GM12891 (cell line): ENCODE data around the gene CFAP77.

Experiments
- DNase-seq: peaks from one replicate; pipeline ENCODE4 v3.0.0; 2011; ENCODE audit warnings: low spot score; ENCODE audit not compliant: insufficient read length
- FAIRE-seq: peaks from 2 replicates; lab custom pipeline; 2011; peaks lifted over from hg19 to GRCh38; lab: Jason Lieb, UNC
- PAX5 ChIP-seq: IDR thresholded peaks from 2 replicates; pipeline ENCODE4 v1.6.1; 2011; ENCODE audit warnings: low read length, moderate library complexity, mild to moderate bottlenecking; ENCODE audit not compliant: insufficient read depth, severe bottlenecking
- POLR2A ChIP-seq: IDR thresholded peaks from 2 replicates; pipeline ENCODE4 v1.6.1; 2011; ENCODE audit warnings: low read depth, low read length, control low read depth
- POLR2AphosphoS5 ChIP-seq: IDR thresholded peaks from 2 replicates; pipeline ENCODE4 v1.6.1; 2011; ENCODE audit warnings: low read depth, low read length, control low read depth
- POU2F2 ChIP-seq: IDR thresholded peaks from 2 replicates; pipeline ENCODE4 v1.6.1; 2011; ENCODE audit warnings: low read depth, mild to moderate bottlenecking, control low read depth, low read length, moderate library complexity
- SPI1 ChIP-seq: IDR thresholded peaks from 2 replicates; pipeline ENCODE4 v1.6.1; 2011; ENCODE audit warnings: low read depth, low read length, control low read depth
- TAF1 ChIP-seq: IDR thresholded peaks from 2 replicates; pipeline ENCODE4 v1.6.1; 2011; ENCODE audit warnings: low read depth, low read length, control low read depth

CFAP77 gene

DNA sequence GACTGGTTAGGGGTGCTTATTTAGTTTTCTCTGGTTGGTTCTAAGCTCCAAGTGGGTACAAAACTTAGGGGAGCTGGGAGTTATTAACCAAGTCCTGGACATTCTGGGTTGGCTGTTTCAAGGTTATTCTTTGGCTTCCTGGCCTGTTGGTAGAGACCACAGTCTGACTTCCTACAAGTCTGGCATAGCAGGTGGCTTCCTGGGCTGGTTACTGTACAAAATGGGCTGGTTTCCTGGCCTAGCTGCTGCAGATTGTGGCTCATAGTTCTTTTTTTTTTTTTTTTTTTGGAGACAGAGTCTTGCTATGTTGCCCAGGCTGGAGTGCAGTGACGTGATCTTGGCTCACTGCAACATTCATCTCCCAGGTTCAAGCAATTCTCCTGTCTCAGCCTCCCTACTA, 126.1 kb downstream of the CFAP77 start:
- DNase-seq (no peak), FAIRE-seq (no peak)
- TF ChIP-seq POLR2A, result no peak
- no peak for TF ChIP-seq POU2F2
- no peak for TF ChIP-seq TAF1
- no peak for TF ChIP-seq PAX5

DNA sequence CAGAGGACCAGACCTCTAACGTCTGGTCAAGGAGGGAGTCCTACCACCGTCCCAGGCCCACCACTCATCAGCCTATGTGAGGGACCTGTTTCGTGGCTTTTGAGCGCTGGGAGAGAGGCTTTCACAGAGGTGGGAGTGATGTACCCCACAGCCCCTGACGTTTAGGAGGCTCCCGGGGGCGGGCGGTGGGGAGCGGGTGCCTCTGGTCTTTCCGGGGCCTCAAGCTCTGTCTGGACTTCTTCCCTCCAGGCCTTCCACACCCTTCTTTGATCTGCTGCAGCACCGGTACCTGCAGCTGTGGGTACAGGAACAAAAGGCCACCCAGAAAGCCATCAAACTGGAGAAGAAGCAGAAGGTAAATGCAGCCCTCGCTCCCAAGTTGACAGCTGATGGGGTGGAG, 127.3 kb downstream of the CFAP77 start:
- DNase-seq, result no peak
- no peak for TF ChIP-seq PAX5
- no peak for TF ChIP-seq POU2F2
- no peak for TF ChIP-seq SPI1
- TF ChIP-seq POLR2A, result no peak
- TF ChIP-seq POLR2AphosphoS5, result no peak
- no peak for FAIRE-seq

DNA sequence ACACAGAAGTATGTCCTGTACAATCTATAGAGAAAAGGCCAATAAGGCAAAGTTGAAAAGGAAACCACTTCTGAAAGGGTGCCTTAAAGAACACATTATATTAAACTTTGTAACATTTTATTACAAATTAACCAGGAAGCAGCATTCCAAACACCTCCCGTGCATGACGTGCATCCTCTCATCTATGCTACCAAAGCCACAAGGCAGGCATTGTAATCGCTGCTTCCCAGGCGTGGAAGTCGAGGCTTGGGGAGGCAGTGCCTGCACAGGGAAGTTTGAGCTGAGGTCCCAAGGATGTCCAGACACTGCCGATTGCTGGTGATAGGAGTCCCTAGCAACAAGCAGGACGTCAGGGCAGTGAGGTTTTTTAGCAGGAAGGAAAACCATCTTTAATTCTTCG, 128.1 kb downstream of the CFAP77 start:
- TF ChIP-seq SPI1 (no peak), PAX5 (no peak), TAF1 (no peak), POU2F2 (no peak), POLR2A (no peak), POLR2AphosphoS5 (no peak)

DNA sequence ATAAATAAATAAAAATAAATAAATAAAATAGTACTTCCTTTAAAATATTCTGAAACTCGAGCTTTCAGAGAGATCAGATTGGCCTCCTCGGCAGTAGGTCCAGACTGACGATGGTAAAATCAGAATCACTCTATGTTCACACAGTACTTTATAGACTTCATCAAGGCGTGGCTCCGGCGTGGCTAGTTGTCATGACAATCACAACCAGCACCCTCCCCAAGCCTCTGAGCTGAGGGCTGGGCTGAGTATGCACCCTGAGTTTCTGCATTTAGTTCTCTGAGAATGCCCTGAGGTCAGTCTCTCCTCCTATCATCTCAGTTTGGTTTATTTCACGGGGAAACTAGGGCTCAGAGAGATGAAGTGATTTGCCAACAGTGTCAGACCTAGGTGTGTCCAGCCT, 129.1 kb downstream of the CFAP77 start:
- TF ChIP-seq TAF1, result no peak
- TF ChIP-seq PAX5, result no peak
- no peak for TF ChIP-seq SPI1
- TF ChIP-seq POLR2A, result no peak
- no peak for TF ChIP-seq POLR2AphosphoS5
- FAIRE-seq, result no peak
- no peak for DNase-seq

More for the DNA sequence above, 128.1 kb downstream of the CFAP77 start:
- FAIRE-seq, result no peak
- no peak for DNase-seq

DNA sequence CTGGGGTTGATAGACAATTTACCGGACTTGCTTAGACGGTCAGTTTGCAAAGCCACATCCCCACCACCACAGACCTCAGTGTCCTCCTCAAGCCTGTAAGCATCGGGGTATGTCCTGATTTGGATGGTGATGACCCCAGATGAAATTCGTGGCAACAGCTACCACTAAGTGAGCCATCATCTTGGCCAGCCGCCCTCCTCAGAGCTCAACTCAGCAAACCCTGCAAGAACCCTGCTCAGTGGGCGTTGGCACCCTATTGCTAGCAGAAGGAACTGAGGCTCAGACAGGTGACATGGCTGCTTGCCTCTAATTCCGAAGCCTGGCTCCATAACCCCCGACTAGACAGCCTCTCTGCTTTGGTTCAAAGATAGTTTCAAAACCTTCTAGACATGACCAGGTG, 131.0 kb downstream of the CFAP77 start:
- no peak for FAIRE-seq
- no peak for DNase-seq
- TF ChIP-seq PAX5, result no peak
- no peak for TF ChIP-seq POLR2AphosphoS5
- no peak for TF ChIP-seq SPI1
- no peak for TF ChIP-seq TAF1
- TF ChIP-seq POLR2A, result no peak
- TF ChIP-seq POU2F2, result no peak

DNA sequence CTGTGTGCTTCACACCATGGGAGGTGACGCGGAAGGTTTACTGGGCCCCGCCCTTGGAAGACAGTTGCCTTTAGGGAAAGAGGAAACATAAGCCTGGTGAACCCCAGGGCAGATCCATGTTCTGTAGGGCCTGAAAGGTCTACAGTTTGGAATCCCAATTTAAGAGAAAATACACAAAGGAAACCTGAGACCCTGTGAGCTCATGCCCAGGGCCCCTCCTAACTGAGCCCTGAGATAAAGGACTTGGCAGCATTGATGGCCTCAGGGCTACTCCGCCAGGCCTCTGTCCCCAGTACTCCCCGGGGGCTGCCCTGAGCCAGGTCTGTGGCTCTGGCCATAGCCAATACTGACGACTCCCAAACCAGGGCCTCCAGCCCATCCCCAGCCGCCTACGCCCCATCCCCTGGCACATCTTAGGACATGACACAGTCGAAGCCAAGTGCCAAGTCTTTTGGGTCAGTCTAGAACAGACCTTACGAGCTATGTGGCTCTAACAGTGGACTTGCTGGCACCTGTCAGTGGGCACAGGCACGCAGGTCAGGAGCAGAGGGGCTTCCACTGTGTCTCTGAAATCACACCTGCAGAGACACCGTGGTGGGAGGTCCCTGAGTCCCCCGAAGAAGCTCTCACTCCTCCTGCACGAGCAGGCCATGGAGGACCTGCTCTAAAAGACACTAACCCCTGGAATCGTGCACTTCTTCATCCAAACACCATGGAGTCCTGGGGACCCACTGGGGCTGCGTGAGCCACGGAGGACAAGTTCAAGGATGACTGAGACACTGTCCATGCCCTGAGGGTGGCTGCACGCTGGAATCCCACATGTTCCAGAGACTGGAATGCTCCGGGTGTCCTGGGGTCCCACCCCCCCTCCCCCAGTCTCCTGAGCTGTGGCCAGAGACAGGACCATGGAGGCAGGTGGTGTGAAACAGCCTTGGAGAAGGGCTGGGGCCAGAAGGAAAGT, 132.1 kb downstream of the CFAP77 start:
- FAIRE-seq, result no peak

DNA sequence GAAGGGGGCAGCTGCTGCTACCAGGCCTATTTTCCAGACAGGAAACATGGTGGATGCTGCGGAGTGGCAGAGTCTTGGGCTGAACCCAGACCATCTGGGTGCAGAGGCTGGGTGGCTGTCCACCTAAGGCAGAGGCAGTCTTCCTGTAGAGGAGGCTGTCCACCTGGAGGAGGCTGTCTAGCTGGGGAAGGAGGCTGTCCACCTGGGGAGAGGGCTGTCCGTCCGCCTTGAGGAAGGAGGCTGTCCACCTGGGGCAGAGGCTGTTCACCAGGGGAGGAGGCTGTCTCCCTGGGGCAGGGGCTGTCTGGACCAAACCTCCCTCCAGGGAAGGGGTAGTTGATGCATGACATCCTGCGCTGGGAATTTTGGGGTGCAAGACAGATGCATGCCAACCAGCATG, 133.2 kb downstream of the CFAP77 start:
- no peak for FAIRE-seq
- no peak for DNase-seq
- TF ChIP-seq POU2F2 (no peak), POLR2A (no peak), SPI1 (no peak), TAF1 (no peak), PAX5 (no peak), POLR2AphosphoS5 (no peak)

More for the DNA sequence above, 132.1 kb downstream of the CFAP77 start:
- TF ChIP-seq PAX5, result no peak
- no peak for TF ChIP-seq POLR2A
- no peak for TF ChIP-seq TAF1
- TF ChIP-seq POU2F2, result no peak
- TF ChIP-seq POLR2AphosphoS5, result no peak
- no peak for TF ChIP-seq SPI1
- DNase-seq, result no peak

DNA sequence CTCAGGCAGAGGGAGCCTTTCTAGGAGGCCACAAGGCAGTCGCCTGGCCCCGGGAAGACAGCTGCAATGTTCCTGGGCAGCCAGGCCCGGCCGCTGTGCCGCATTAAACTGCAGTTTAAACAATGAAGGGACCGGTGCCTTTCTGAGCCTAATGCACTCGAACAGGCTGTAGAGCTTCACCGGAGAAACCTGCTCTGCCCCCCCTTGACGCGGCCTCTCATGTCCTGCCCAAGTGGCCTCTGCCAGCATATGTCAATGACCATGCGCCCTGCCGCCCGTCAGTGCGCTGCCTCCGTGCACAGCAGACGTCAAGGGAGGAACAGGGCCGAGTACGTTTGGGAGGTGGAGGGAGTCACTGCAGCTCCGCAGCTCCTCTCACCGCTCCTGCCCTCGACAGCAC, 133.9 kb downstream of the CFAP77 start:
- FAIRE-seq, result no peak
- TF ChIP-seq SPI1, result no peak
- TF ChIP-seq TAF1, result no peak
- no peak for TF ChIP-seq POLR2AphosphoS5
- TF ChIP-seq PAX5, result no peak

DNA sequence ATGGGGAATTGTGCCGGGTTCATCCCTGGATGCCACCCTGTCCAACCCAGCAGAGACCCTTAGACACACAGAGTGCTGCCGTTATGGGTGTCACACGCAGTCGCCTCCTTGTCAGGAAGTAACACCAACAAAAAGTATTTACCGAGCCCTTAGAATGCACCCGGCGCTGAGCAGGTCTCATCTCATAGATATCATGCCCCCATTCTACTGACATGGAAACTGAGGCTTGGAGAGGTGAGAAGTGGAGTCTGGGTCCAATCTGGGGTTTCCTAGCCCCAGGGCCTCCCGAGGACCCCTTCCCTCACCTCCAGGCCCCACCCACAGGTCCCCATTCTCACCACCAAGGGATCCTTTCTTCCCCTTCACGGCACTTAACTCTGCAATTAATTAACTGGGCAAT, 135.6 kb downstream of the CFAP77 start:
- TF ChIP-seq SPI1 (no peak), POLR2AphosphoS5 (no peak), POLR2A (no peak), POU2F2 (no peak), TAF1 (no peak), PAX5 (no peak)
- no peak for FAIRE-seq
- no peak for DNase-seq

More for the DNA sequence above, 133.9 kb downstream of the CFAP77 start:
- DNase-seq, result no peak

DNA sequence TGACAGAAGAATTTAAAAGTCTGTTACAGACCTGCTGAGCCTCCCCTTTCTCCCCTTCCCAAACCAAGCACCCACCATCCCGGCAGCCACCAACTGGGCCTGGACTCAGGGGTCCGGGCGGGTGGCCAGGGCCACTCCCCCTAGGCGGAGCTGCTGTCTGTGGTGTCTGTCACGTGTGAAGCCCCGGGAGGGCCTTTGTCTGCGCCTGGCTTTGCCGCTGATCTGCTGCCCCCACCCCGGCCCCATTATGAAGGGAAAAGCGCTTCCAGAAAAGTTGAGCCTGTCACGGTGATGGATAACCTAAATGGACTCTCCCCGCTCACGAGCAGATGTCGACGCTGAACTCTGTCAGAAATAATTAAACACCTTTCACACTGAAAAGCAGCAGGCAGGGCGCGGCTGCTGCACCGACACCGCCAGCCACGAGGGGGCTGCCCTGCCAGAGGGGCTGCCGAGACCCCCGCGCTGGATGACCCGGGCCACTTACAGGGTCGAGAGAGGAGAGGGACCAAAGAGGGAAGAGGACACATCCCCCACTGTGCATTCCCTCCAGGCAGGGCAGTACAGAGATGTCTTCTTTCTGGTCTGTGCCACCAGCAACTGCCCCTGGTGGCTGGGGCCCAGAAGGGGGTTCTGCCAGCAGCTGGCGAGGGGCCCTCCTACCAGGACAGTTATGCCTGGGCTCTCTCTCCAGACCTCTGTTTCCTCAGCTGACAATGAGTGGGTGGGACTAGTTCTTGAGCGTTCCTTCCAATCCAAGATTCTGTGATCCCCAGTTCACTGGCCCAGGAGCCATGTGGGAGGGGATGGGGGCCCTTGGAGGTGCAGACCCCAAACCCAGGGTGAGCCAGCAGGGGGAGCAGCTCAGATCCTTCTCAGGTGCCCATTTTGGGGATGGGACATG, 136.4 kb downstream of the CFAP77 start:
- peak; percentile 36 for DNase-seq
- TF ChIP-seq POU2F2, result no peak
- TF ChIP-seq PAX5, result no peak
- no peak for TF ChIP-seq POLR2A
- no peak for TF ChIP-seq POLR2AphosphoS5
- no peak for TF ChIP-seq SPI1
- no peak for TF ChIP-seq TAF1

DNA sequence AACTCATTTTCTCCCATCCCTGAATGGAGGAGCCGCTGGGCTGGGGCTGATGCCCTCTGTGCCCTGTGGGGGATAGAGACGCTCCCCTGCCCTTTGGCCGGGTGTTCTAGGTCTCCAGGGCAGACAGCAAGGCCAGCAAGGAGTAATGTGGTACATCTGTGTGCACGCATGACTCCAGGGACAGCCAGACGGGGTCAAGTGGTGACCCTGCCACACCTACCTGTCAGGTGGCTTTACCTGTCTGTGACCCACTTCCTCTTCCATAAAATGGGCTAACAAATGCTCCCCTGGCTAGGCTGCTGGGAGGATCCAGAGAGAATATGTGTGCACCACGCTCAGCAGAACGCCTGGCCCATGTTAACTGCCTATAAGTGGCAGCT, 137.0 kb downstream of the CFAP77 start:
- TF ChIP-seq SPI1 (no peak), POLR2AphosphoS5 (no peak), TAF1 (no peak), POLR2A (no peak), POU2F2 (no peak), PAX5 (no peak)
- no peak for DNase-seq
- FAIRE-seq, result no peak

More for the DNA sequence above, 136.4 kb downstream of the CFAP77 start:
- no peak for FAIRE-seq
